ENCODE measurements around the gene AURKAIP1.
A peak's percentile ranks its signal among the peaks of the same experiment; 100 is the strongest.

AURKAIP1 gene

GRCh38 chr1:1345860-1346500 lies 29.0 kb downstream of the AURKAIP1 start:
- DNase-seq = no peak

GRCh38 chr1:1345384-1345783 lies 29.6 kb downstream of the AURKAIP1 start:
- DNase-seq = no peak

- peak; percentile 30 for DNase-seq
Measured at GRCh38 chr1:1344655-1345361, 30.2 kb downstream of the AURKAIP1 start.

GRCh38 chr1:1343811-1344421 lies 31.1 kb downstream of the AURKAIP1 start:
- no peak for DNase-seq

- no peak for DNase-seq
Measured at GRCh38 chr1:1342584-1343115, 32.4 kb downstream of the AURKAIP1 start.

- DNase-seq = no peak
Measured at GRCh38 chr1:1342061-1342562, 32.9 kb downstream of the AURKAIP1 start.

GRCh38 chr1:1341549-1342021 lies 33.4 kb downstream of the AURKAIP1 start:
- no peak for DNase-seq

GRCh38 chr1:1340791-1341548 lies 34.0 kb downstream of the AURKAIP1 start:
- DNase-seq = no peak

GRCh38 chr1:1340185-1340584 lies 34.8 kb downstream of the AURKAIP1 start:
- DNase-seq = no peak

GRCh38 chr1:1338278-1338677 lies 36.7 kb downstream of the AURKAIP1 start:
- DNase-seq = no peak

- DNase-seq = no peak
Measured at GRCh38 chr1:1337793-1338147, 37.2 kb downstream of the AURKAIP1 start.

GRCh38 chr1:1336931-1337792 lies 37.8 kb downstream of the AURKAIP1 start:
- DNase-seq = no peak

- no peak for DNase-seq
Measured at GRCh38 chr1:1336446-1336845, 38.6 kb downstream of the AURKAIP1 start.

- DNase-seq = no peak
Measured at GRCh38 chr1:1335792-1336248, 39.2 kb downstream of the AURKAIP1 start.

- DNase-seq = no peak
Measured at GRCh38 chr1:1335283-1335682, 39.7 kb downstream of the AURKAIP1 start.

GRCh38 chr1:1334835-1335234 lies 40.2 kb downstream of the AURKAIP1 start:
- no peak for DNase-seq

GRCh38 chr1:1333551-1334241 lies 41.3 kb downstream of the AURKAIP1 start:
- DNase-seq = no peak

- DNase-seq = no peak
Measured at GRCh38 chr1:1332774-1333480, 42.1 kb downstream of the AURKAIP1 start.

- DNase-seq = no peak
Measured at GRCh38 chr1:1332031-1332755, 42.8 kb downstream of the AURKAIP1 start.

Data from activated CD4-positive, alpha-beta T cell treated with anti-CD3 and anti-CD28 coated beads for 1 hour (primary cell).